B cell (primary cell): ENCODE results near the gene RIC3.

Experiments used
- EZH2 ChIP-seq: IDR thresholded peaks from 2 replicates; pipeline ENCODE4 v1.6.1; 2012; ENCODE audit warnings: borderline replicate concordance, low read depth, mild to moderate bottlenecking, moderate library complexity, low read length; ENCODE audit not compliant: insufficient read depth, poor library complexity, severe bottlenecking
- TF ChIP-seq, protein P1 (sequence below): fragments of 200-600 bp; IDR thresholded peaks from one replicate; pipeline ENCODE4 v1.8.0; 2022; ENCODE audit warnings: antibody characterized with exemption, mild to moderate bottlenecking

DNA sequence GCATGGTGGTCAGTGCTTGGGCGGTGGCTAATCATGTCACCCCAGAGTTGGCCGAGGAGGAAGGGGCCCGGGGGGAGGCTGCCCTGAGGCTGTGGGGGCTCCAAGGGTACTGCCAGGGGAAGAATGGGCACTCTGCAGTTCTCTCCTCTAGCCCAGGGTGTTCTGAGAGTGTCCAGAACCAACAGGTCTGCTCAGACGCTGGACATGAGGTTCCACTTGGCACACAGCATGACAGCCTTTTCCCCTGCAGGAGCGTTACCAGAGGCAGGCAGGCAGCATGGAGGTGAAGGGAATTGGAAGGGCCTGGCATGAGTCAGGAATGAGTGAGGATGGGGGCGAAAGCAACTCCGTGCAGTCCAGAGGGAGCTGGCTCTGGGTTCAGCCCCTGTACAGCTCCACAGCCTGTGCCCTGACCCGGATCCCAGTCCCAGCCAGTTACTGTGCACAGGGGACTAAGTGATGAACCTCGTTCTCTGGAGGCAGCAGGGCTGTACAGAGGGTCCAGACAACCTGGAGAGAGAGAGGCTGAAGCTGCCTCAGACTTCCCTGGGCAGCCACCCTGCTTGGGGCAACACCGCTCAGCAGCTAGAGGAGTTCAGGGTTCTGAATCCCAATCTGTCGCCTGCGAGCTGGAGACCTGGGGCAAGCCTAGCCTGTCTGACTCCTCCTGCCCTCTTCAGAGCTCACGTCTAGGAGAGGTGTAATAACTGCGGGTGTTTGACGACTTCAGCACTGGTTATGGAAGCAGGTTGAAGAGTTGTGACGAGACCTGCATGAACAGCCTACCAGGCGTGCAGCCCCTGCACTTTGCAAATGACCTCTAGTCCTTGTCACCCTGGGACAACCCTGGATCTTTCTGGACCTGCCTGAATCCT, 102.6 kb downstream of the RIC3 start:
- TF ChIP-seq, protein P1, sequence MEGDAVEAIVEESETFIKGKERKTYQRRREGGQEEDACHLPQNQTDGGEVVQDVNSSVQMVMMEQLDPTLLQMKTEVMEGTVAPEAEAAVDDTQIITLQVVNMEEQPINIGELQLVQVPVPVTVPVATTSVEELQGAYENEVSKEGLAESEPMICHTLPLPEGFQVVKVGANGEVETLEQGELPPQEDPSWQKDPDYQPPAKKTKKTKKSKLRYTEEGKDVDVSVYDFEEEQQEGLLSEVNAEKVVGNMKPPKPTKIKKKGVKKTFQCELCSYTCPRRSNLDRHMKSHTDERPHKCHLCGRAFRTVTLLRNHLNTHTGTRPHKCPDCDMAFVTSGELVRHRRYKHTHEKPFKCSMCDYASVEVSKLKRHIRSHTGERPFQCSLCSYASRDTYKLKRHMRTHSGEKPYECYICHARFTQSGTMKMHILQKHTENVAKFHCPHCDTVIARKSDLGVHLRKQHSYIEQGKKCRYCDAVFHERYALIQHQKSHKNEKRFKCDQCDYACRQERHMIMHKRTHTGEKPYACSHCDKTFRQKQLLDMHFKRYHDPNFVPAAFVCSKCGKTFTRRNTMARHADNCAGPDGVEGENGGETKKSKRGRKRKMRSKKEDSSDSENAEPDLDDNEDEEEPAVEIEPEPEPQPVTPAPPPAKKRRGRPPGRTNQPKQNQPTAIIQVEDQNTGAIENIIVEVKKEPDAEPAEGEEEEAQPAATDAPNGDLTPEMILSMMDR: no peak
- TF ChIP-seq EZH2: no peak
